Measurements from ENCODE around the gene RYR1.

RYR1 gene

GRCh38 chr19:38434549-38435051 lies 1.1 kb downstream of the RYR1 start:
- no peak overlapping the region for H2AFZ ChIP-seq (ENCODE audit: low read depth, low read length, severe bottlenecking)
- no peak for TF ChIP-seq CTCF (IDR thresholded peaks at IDR 0.05; ENCODE audit: insufficient read depth, low read length, poor library complexity, severe bottlenecking)
- TF ChIP-seq EZH2phosphoT487 (conservative IDR thresholded peaks at IDR 0.05; ENCODE audit: low read length) = no peak
- H4K20me1 ChIP-seq (ENCODE audit: low read depth, low read length) = no peaks in the 10 kb centered on the region
- no peaks in the 10 kb centered on the region for H3K9me2 ChIP-seq (replicated peaks; ENCODE audit: insufficient read depth, low read length)
- no peaks in the 10 kb centered on the region for H3F3A ChIP-seq (ENCODE audit: insufficient read depth)
- no peaks in the 10 kb centered on the region for H3K36me3 ChIP-seq (ENCODE audit: low read length)
- no peak overlapping the region for H3K4me3 ChIP-seq (ENCODE audit: insufficient read depth, low read length, poor library complexity, severe bottlenecking)
- H3K9ac ChIP-seq (ENCODE audit: low read length) = no peak overlapping the region
- no peak overlapping the region for H3K27ac ChIP-seq (ENCODE audit: low read depth, low read length)
- H3K4me2 ChIP-seq (ENCODE audit: low read depth, low read length, poor library complexity, severe bottlenecking) = no peak overlapping the region
- H3K9me3 ChIP-seq (ENCODE audit: insufficient read depth, low read length) = no peaks in the 10 kb centered on the region
- H3K79me2 ChIP-seq (ENCODE audit: insufficient read depth, low read length) = no peaks in the 10 kb centered on the region
- H3K27me3 ChIP-seq (ENCODE audit: low read length) = no peaks in the 10 kb centered on the region

- TF ChIP-seq EZH2phosphoT487 (conservative IDR thresholded peaks at IDR 0.05; ENCODE audit: low read length) (no peak), CTCF (IDR thresholded peaks at IDR 0.05; ENCODE audit: insufficient read depth, low read length, poor library complexity, severe bottlenecking) (no peak)
- H3K9ac ChIP-seq (ENCODE audit: low read length) = no peak overlapping the region
- no peak overlapping the region for H3K4me2 ChIP-seq (ENCODE audit: low read depth, low read length, poor library complexity, severe bottlenecking)
- H3F3A ChIP-seq (ENCODE audit: insufficient read depth) = no peaks in the 10 kb centered on the region
- H4K20me1 ChIP-seq (ENCODE audit: low read depth, low read length) = no peaks in the 10 kb centered on the region
- no peak overlapping the region for H2AFZ ChIP-seq (ENCODE audit: low read depth, low read length, severe bottlenecking)
- H3K9me3 ChIP-seq (ENCODE audit: insufficient read depth, low read length) = no peaks in the 10 kb centered on the region
- no peak overlapping the region for H3K4me3 ChIP-seq (ENCODE audit: insufficient read depth, low read length, poor library complexity, severe bottlenecking)
- no peaks in the 10 kb centered on the region for H3K79me2 ChIP-seq (ENCODE audit: insufficient read depth, low read length)
- H3K27ac ChIP-seq (ENCODE audit: low read depth, low read length) = no peak overlapping the region
- H3K36me3 ChIP-seq (ENCODE audit: low read length) = no peaks in the 10 kb centered on the region
- no peaks in the 10 kb centered on the region for H3K27me3 ChIP-seq (ENCODE audit: low read length)
- H3K9me2 ChIP-seq (replicated peaks; ENCODE audit: insufficient read depth, low read length) = no peaks in the 10 kb centered on the region
Observed at GRCh38 chr19:38437295-38437694, 3.8 kb downstream of the RYR1 start.

GRCh38 chr19:38437917-38438316 lies 4.4 kb downstream of the RYR1 start:
- TF ChIP-seq CTCF (IDR thresholded peaks at IDR 0.05; ENCODE audit: insufficient read depth, low read length, poor library complexity, severe bottlenecking) (no peak), EZH2phosphoT487 (conservative IDR thresholded peaks at IDR 0.05; ENCODE audit: low read length) (no peak)
- Histone ChIP-seq H3K4me2 (ENCODE audit: low read depth, low read length, poor library complexity, severe bottlenecking) (no peak overlapping the region), H4K20me1 (ENCODE audit: low read depth, low read length) (no peaks in the 10 kb centered on the region), H3K27ac (ENCODE audit: low read depth, low read length) (no peak overlapping the region), H3K9me2 (replicated peaks; ENCODE audit: insufficient read depth, low read length) (no peaks in the 10 kb centered on the region), H3K4me3 (ENCODE audit: insufficient read depth, low read length, poor library complexity, severe bottlenecking) (no peak overlapping the region), H3K9ac (ENCODE audit: low read length) (no peak overlapping the region), H2AFZ (ENCODE audit: low read depth, low read length, severe bottlenecking) (no peak overlapping the region), H3K27me3 (ENCODE audit: low read length) (no peaks in the 10 kb centered on the region), H3F3A (ENCODE audit: insufficient read depth) (no peaks in the 10 kb centered on the region), H3K36me3 (ENCODE audit: low read length) (no peaks in the 10 kb centered on the region), H3K79me2 (ENCODE audit: insufficient read depth, low read length) (no peaks in the 10 kb centered on the region), H3K9me3 (ENCODE audit: insufficient read depth, low read length) (no peaks in the 10 kb centered on the region)

Measured in SU-DHL-6 (cell line).